Stimulated activated CD8-positive, alpha-beta memory T cell treated with anti-CD3 and anti-CD28 coated beads, Interleukin-2, amount 100 ng/mL, for 48 hours (primary cell): ENCODE measurements around the gene KCTD12.
A peak's percentile ranks its signal among the peaks of the same experiment; 100 is the strongest.

Experiments
- DNase-seq, 2 donors: peaks; one replicate each; pipeline ENCODE4 v3.0.0-alpha.2; 2020; ENCODE audit warnings: low read depth in 2 of 2

The KCTD12 gene

GRCh38 chr13:76887076-76887563 lies 915 bp upstream of the KCTD12 start:
- DNase-seq = no peak

GRCh38 chr13:76886005-76886291 lies 257 bp downstream of the KCTD12 start:
- peak in 1 of 2 donors; percentile 29 for DNase-seq

GRCh38 chr13:76885203-76886004 lies 801 bp downstream of the KCTD12 start:
- peak; percentile 34 to 43 for DNase-seq

GRCh38 chr13:76884907-76885202 lies 1.4 kb downstream of the KCTD12 start:
- DNase-seq = no peak

GRCh38 chr13:76884186-76884906 lies 1.9 kb downstream of the KCTD12 start:
- DNase-seq = no peak

- no peak for DNase-seq
These were observed 3.0 kb downstream of the KCTD12 start for GRCh38 chr13:76883236-76883635.

- DNase-seq = no peak
These were observed 3.8 kb downstream of the KCTD12 start for GRCh38 chr13:76882431-76882830.

- no peak for DNase-seq
These were observed 6.3 kb downstream of the KCTD12 start for GRCh38 chr13:76879883-76880270.

- DNase-seq = peak; percentile 6 to 39
These were observed 6.9 kb downstream of the KCTD12 start for GRCh38 chr13:76879203-76879882.

- no peak for DNase-seq
These were observed 8.2 kb downstream of the KCTD12 start for GRCh38 chr13:76878043-76878442.

GRCh38 chr13:76875271-76875815 lies 10.9 kb downstream of the KCTD12 start:
- DNase-seq = no peak

- no peak for DNase-seq
These were observed 11.7 kb downstream of the KCTD12 start for GRCh38 chr13:76874479-76874878.

GRCh38 chr13:76873445-76873844 lies 12.8 kb downstream of the KCTD12 start:
- DNase-seq = no peak

- DNase-seq = no peak
These were observed 13.5 kb downstream of the KCTD12 start for GRCh38 chr13:76872675-76873074.

- DNase-seq = no peak
These were observed 14.8 kb downstream of the KCTD12 start for GRCh38 chr13:76871432-76871831.

- DNase-seq = no peak
These were observed 17.8 kb downstream of the KCTD12 start for GRCh38 chr13:76868371-76868770.

GRCh38 chr13:76865996-76866503 lies 20.2 kb downstream of the KCTD12 start:
- no peak for DNase-seq

GRCh38 chr13:76865109-76865508 lies 21.1 kb downstream of the KCTD12 start:
- DNase-seq = no peak

GRCh38 chr13:76864259-76864658 lies 21.9 kb downstream of the KCTD12 start:
- DNase-seq = no peak

- no peak for DNase-seq
These were observed 23.2 kb downstream of the KCTD12 start for GRCh38 chr13:76863022-76863421.

GRCh38 chr13:76861859-76862258 lies 24.3 kb downstream of the KCTD12 start:
- no peak for DNase-seq

- no peak for DNase-seq
These were observed 25.5 kb downstream of the KCTD12 start for GRCh38 chr13:76860706-76861105.
